Natural killer cell (primary cell): ENCODE data around the gene MAP3K10. TPM values are rescaled to one million over a fixed set of nuclear protein-coding genes. Genes with fewer than 3 reads are reported as not detected.

Experiments used
- ATAC-seq, 3 donors: fragments of 150-1000 bp in 2 of 3; fragments of 200-7000 bp in 1 of 3; cut with Tn5 transposase; 1 replicate in 1 of 3; 2 replicates in 2 of 3; pipeline ENCODE4 v1.10.0; 2021; ENCODE audit warnings: mild to moderate bottlenecking in 2 of 3, moderate library complexity in 2 of 3
- DNase-seq, 2 donors: peaks; one replicate each; pipeline versions ENCODE4 v3.0.0 to v3.0.0-alpha.2; 2013 to 2021; ENCODE audit warnings: mixed read lengths in 1 of 2
- H3K27ac ChIP-seq: one replicate; pipeline ENCODE4 v1.5.1; 2013; ENCODE audit warnings: mild to moderate bottlenecking, low read length
- H3K27me3 ChIP-seq: one replicate; pipeline ENCODE4 v1.6.1; 2013; ENCODE audit warnings: low read length; ENCODE audit not compliant: control insufficient read depth, insufficient read depth
- H3K36me3 ChIP-seq: one replicate; pipeline ENCODE4 v1.6.1; 2013; ENCODE audit warnings: low read length; ENCODE audit not compliant: control insufficient read depth, insufficient read depth
- H3K4me1 ChIP-seq: one replicate; pipeline ENCODE4 v1.6.1; 2013; ENCODE audit warnings: low read length; ENCODE audit not compliant: control insufficient read depth, insufficient read depth
- H3K4me3 ChIP-seq: one replicate; pipeline ENCODE4 v1.5.1; 2013; ENCODE audit warnings: low read length
- H3K9me3 ChIP-seq: one replicate; pipeline ENCODE4 v1.6.1; 2013; ENCODE audit warnings: low read length; ENCODE audit not compliant: control insufficient read depth, insufficient read depth
- H3K27ac Mint-ChIP-seq, 2 donors: one replicate each; pipeline ENCODE4 v1.8.0; 2022; ENCODE audit warnings: mild to moderate bottlenecking in 2 of 2, mixed read lengths in 2 of 2, moderate library complexity in 1 of 2
- H3K27me3 Mint-ChIP-seq, 2 donors: one replicate each; pipeline ENCODE4 v1.8.0; 2022; ENCODE audit warnings: low read depth in 2 of 2, mixed read lengths in 2 of 2
- H3K36me3 Mint-ChIP-seq: one replicate; pipeline ENCODE4 v1.8.0; 2022; ENCODE audit warnings: mixed read lengths
- H3K4me1 Mint-ChIP-seq, 2 donors: one replicate each; pipeline ENCODE4 v1.8.0; 2022; ENCODE audit warnings: mixed read lengths in 2 of 2
- H3K4me3 Mint-ChIP-seq: one replicate; pipeline ENCODE4 v1.8.0; 2022; ENCODE audit warnings: mild to moderate bottlenecking, moderate library complexity, mixed read lengths
- H3K9me3 Mint-ChIP-seq, 2 donors: one replicate each; pipeline ENCODE4 v1.8.0; 2022; ENCODE audit warnings: mixed read lengths in 2 of 2
- CTCF ChIP-seq: fragments of 200-600 bp; IDR thresholded peaks from one replicate; pipeline ENCODE4 v1.8.0; 2022; ENCODE audit warnings: antibody characterized with exemption
- WGBS: methylation state at CpG from one replicate; pipeline ENCODE4 v1.1.7; 2013; ENCODE audit warnings: missing lambda C conversion rate; ENCODE audit not compliant: insufficient coverage; 5-methylcytosine and 5-hydroxymethylcytosine counted together
- intact Hi-C: fragments of 100-400 bp; cut with micrococcal nuclease; formaldehyde crosslinking; loops from one replicate; pipeline ENCODE4 v1.14.2; 2022
- total RNA-seq, 4 donors: library from RNA; stranded (reverse); fragments of 120-200 nt in 1 of 4; gene quantifications; one replicate each; pipeline versions ENCODE4 v1.2.3 to v1.2.4, GENCODE V29; 2013 to 2022

MAP3K10 gene
- total RNA-seq, 3 donors from 2014 or later (not counting 1 experiment from before 2014, with no cell fraction given) = 27.1 to 39.0 (median 36.0) TPM

- no peaks in the 10 kb centered on the region for H3K9me3 ChIP-seq
- DNase-seq (no peak), ATAC-seq (no peak)
- Mint-ChIP-seq H3K4me3 (no peak overlapping the region), H3K27ac (peak overlapping the region in 1 of 2 donors; percentile 37), H3K27me3 (no peaks in the 10 kb centered on the region), H3K9me3 (no peaks in the 10 kb centered on the region), H3K4me1 (peaks cover 42 to 65% of the 10 kb centered on the region in 2 donors), H3K36me3 (peaks cover 6% of the 10 kb centered on the region)
- intact Hi-C loops = no loop called here
- 94% methylated on average over 7 of the region's 7 CpGs for WGBS
- H3K27ac ChIP-seq = no peak overlapping the region
- no peaks in the 10 kb centered on the region for H3K4me1 ChIP-seq
- peaks cover 50% of the 10 kb centered on the region for H3K36me3 ChIP-seq
- no peak overlapping the region for H3K4me3 ChIP-seq
- TF ChIP-seq CTCF = no peak
- H3K27me3 ChIP-seq = no peaks in the 10 kb centered on the region
Measured at GRCh38 chr19:40252395-40252794, 61.2 kb downstream of the MAP3K10 start.

DNA sequence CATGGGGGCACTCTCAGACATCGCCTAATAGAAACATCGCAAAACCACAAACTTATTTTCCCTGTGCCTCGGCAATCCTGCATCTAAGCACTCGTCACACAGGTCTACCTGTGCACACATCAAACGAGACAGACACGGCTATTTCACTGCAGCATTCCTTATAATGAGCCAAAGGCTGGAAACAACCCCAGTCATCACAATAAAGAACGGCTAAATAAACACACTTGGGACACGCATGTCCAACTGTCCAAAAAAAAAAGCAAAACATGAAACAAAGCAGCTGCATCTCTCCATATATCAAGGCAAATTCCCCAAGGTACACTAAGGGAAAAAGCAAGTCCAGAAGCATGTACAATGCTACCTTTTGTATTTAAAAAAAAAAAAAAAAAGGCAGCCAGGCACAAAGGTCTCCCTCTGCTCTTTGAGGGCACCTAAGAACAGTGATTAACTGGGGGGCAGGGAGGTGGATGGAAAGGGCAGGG lies 62.4 kb downstream of the MAP3K10 start:
- Histone ChIP-seq H3K4me1 (no peaks in the 10 kb centered on the region), H3K27ac (no peak overlapping the region), H3K9me3 (no peaks in the 10 kb centered on the region), H3K36me3 (peaks cover 50% of the 10 kb centered on the region), H3K27me3 (no peaks in the 10 kb centered on the region), H3K4me3 (no peak overlapping the region)
- ATAC-seq (no peak), DNase-seq (no peak)
- Mint-ChIP-seq H3K27ac (peak overlapping the region in 1 of 2 donors; percentile 29), H3K36me3 (peaks cover 6% of the 10 kb centered on the region), H3K9me3 (no peaks in the 10 kb centered on the region), H3K27me3 (no peaks in the 10 kb centered on the region), H3K4me3 (no peak overlapping the region), H3K4me1 (peaks cover 48 to 65% of the 10 kb centered on the region in 2 donors)
- WGBS = 93% methylated on average over 8 of the region's 8 CpGs
- no peak for TF ChIP-seq CTCF
- intact Hi-C loops = no loop called here

GRCh38 chr19:40254714-40255418 lies 63.6 kb downstream of the MAP3K10 start:
- H3K27ac Mint-ChIP-seq = peak overlapping the region in 1 of 2 donors; percentile 36
- no peak for TF ChIP-seq CTCF
- H3K36me3 ChIP-seq = peaks cover 44% of the 10 kb centered on the region
- H3K4me3 Mint-ChIP-seq = no peak overlapping the region
- H3K4me1 ChIP-seq = no peaks in the 10 kb centered on the region
- no peak overlapping the region for H3K27ac ChIP-seq
- no peaks in the 10 kb centered on the region for H3K9me3 Mint-ChIP-seq
- DNase-seq = no peak
- peaks cover 50 to 71% of the 10 kb centered on the region in 2 donors for H3K4me1 Mint-ChIP-seq
- peaks cover 6% of the 10 kb centered on the region for H3K36me3 Mint-ChIP-seq
- intact Hi-C loops = no loop called here
- no peaks in the 10 kb centered on the region for H3K9me3 ChIP-seq
- whole genome bisulfite sequencing = 97% methylated on average over 16 of the region's 16 CpGs
- H3K4me3 ChIP-seq = no peak overlapping the region
- H3K27me3 Mint-ChIP-seq = no peaks in the 10 kb centered on the region
- no peaks in the 10 kb centered on the region for H3K27me3 ChIP-seq
- no peak for ATAC-seq
